ENCODE measurements around the gene DPM1. TPM values are rescaled to one million over a fixed set of nuclear protein-coding genes. Genes with fewer than 3 reads are reported as not detected.

The DPM1 gene
- total RNA-seq, 2 donors from 2014 or later, result 43.0 to 57.4 TPM

GRCh38 chr20:50909413-50909812 is 48.9 kb downstream of the DPM1 start:
- H3K27me3 Mint-ChIP-seq, result no peaks in the 10 kb centered on the region
- H3K27ac Mint-ChIP-seq, result peak overlapping the region; percentile 62
- H3K9me3 Mint-ChIP-seq, result no peaks in the 10 kb centered on the region
- H3K4me3 Mint-ChIP-seq, result peak overlapping the region; percentile 33
- peaks cover 33% of the 10 kb centered on the region for H3K4me1 Mint-ChIP-seq
- peaks cover 76% of the 10 kb centered on the region for H3K36me3 Mint-ChIP-seq (ENCODE audit: low read depth)
- no peak for ATAC-seq (replicated peaks)

- Mint-ChIP-seq H3K27me3 (no peaks in the 10 kb centered on the region), H3K9me3 (no peaks in the 10 kb centered on the region), H3K36me3 (ENCODE audit: low read depth) (peaks cover 86% of the 10 kb centered on the region), H3K4me1 (peaks cover 6% of the 10 kb centered on the region), H3K4me3 (no peak overlapping the region), H3K27ac (no peak overlapping the region)
- no peak for ATAC-seq (replicated peaks)
These were observed 54.2 kb downstream of the DPM1 start for GRCh38 chr20:50904067-50904570.

- Mint-ChIP-seq H3K4me3 (no peak overlapping the region), H3K4me1 (peaks cover 6% of the 10 kb centered on the region), H3K27ac (peak overlapping the region; percentile 25), H3K9me3 (no peaks in the 10 kb centered on the region), H3K36me3 (ENCODE audit: low read depth) (peaks cover 91% of the 10 kb centered on the region), H3K27me3 (no peaks in the 10 kb centered on the region)
- no peak for ATAC-seq (replicated peaks)
These were observed 54.8 kb downstream of the DPM1 start for GRCh38 chr20:50903353-50904051.

- no peak overlapping the region for H3K27ac Mint-ChIP-seq
- H3K4me1 Mint-ChIP-seq, result peaks cover 6% of the 10 kb centered on the region
- H3K9me3 Mint-ChIP-seq, result no peaks in the 10 kb centered on the region
- no peak for ATAC-seq (replicated peaks)
- H3K27me3 Mint-ChIP-seq, result no peaks in the 10 kb centered on the region
- peaks cover 100% of the 10 kb centered on the region for H3K36me3 Mint-ChIP-seq (ENCODE audit: low read depth)
- H3K4me3 Mint-ChIP-seq, result no peak overlapping the region
These were observed 57.0 kb downstream of the DPM1 start for GRCh38 chr20:50901301-50901700.

- peaks cover 6% of the 10 kb centered on the region for H3K4me1 Mint-ChIP-seq
- H3K4me3 Mint-ChIP-seq, result no peak overlapping the region
- H3K27ac Mint-ChIP-seq, result no peak overlapping the region
- H3K9me3 Mint-ChIP-seq, result no peaks in the 10 kb centered on the region
- no peak for ATAC-seq (replicated peaks)
- H3K36me3 Mint-ChIP-seq (ENCODE audit: low read depth), result peaks cover 100% of the 10 kb centered on the region
- no peaks in the 10 kb centered on the region for H3K27me3 Mint-ChIP-seq
These were observed 58.1 kb downstream of the DPM1 start for GRCh38 chr20:50900261-50900660.

- Mint-ChIP-seq H3K4me3 (no peak overlapping the region), H3K27ac (no peak overlapping the region), H3K9me3 (no peaks in the 10 kb centered on the region), H3K4me1 (peaks cover 6% of the 10 kb centered on the region), H3K36me3 (ENCODE audit: low read depth) (peaks cover 100% of the 10 kb centered on the region), H3K27me3 (no peaks in the 10 kb centered on the region)
- no peak for ATAC-seq (replicated peaks)
These were observed 59.9 kb downstream of the DPM1 start for GRCh38 chr20:50898475-50898874.

- Mint-ChIP-seq H3K27me3 (no peaks in the 10 kb centered on the region), H3K9me3 (no peaks in the 10 kb centered on the region), H3K4me1 (peaks cover 15% of the 10 kb centered on the region), H3K36me3 (ENCODE audit: low read depth) (peaks cover 100% of the 10 kb centered on the region), H3K4me3 (no peak overlapping the region), H3K27ac (no peak overlapping the region)
- peak; percentile 70 for ATAC-seq (replicated peaks)
These were observed 63.1 kb downstream of the DPM1 start for GRCh38 chr20:50895111-50895830.

- Mint-ChIP-seq H3K27ac (peak overlapping the region; percentile 88), H3K4me1 (peaks cover 15% of the 10 kb centered on the region), H3K36me3 (ENCODE audit: low read depth) (peaks cover 100% of the 10 kb centered on the region), H3K27me3 (no peaks in the 10 kb centered on the region), H3K4me3 (no peak overlapping the region), H3K9me3 (no peaks in the 10 kb centered on the region)
- ATAC-seq (replicated peaks), result no peak
These were observed 64.7 kb downstream of the DPM1 start for GRCh38 chr20:50893620-50894019.

GRCh38 chr20:50892394-50892793 is 65.9 kb downstream of the DPM1 start:
- peaks cover 100% of the 10 kb centered on the region for H3K36me3 Mint-ChIP-seq (ENCODE audit: low read depth)
- peak; percentile 64 for ATAC-seq (replicated peaks)

GRCh38 chr20:50891138-50891537 is 67.2 kb downstream of the DPM1 start:
- peak overlapping the region; percentile 88 for H3K27ac Mint-ChIP-seq
- H3K9me3 Mint-ChIP-seq, result no peaks in the 10 kb centered on the region
- peaks cover 90% of the 10 kb centered on the region for H3K36me3 Mint-ChIP-seq (ENCODE audit: low read depth)
- no peak for ATAC-seq (replicated peaks)
- peaks cover 15% of the 10 kb centered on the region for H3K4me1 Mint-ChIP-seq
- H3K4me3 Mint-ChIP-seq, result no peak overlapping the region
- no peaks in the 10 kb centered on the region for H3K27me3 Mint-ChIP-seq

More at GRCh38 chr20:50892394-50892793, 65.9 kb downstream of the DPM1 start:
- H3K27ac Mint-ChIP-seq, result peak overlapping the region; percentile 88
- H3K9me3 Mint-ChIP-seq, result no peaks in the 10 kb centered on the region
- H3K4me1 Mint-ChIP-seq, result peaks cover 15% of the 10 kb centered on the region
- no peaks in the 10 kb centered on the region for H3K27me3 Mint-ChIP-seq
- H3K4me3 Mint-ChIP-seq, result no peak overlapping the region

- Mint-ChIP-seq H3K4me3 (no peak overlapping the region), H3K27me3 (no peaks in the 10 kb centered on the region), H3K27ac (no peak overlapping the region), H3K9me3 (no peaks in the 10 kb centered on the region), H3K4me1 (peaks cover 12% of the 10 kb centered on the region), H3K36me3 (ENCODE audit: low read depth) (peaks cover 55% of the 10 kb centered on the region)
- ATAC-seq (replicated peaks), result no peak
These were observed 70.8 kb downstream of the DPM1 start for GRCh38 chr20:50887576-50887975.

- Mint-ChIP-seq H3K27me3 (no peaks in the 10 kb centered on the region), H3K36me3 (ENCODE audit: low read depth) (peaks cover 42% of the 10 kb centered on the region), H3K4me3 (no peak overlapping the region), H3K4me1 (no peaks in the 10 kb centered on the region), H3K27ac (no peak overlapping the region), H3K9me3 (no peaks in the 10 kb centered on the region)
- no peak for ATAC-seq (replicated peaks)
These were observed 72.0 kb downstream of the DPM1 start for GRCh38 chr20:50886184-50886790.

GRCh38 chr20:50885781-50886180 is 72.6 kb downstream of the DPM1 start:
- no peak overlapping the region for H3K27ac Mint-ChIP-seq
- H3K27me3 Mint-ChIP-seq, result no peaks in the 10 kb centered on the region
- peaks cover 37% of the 10 kb centered on the region for H3K36me3 Mint-ChIP-seq (ENCODE audit: low read depth)
- no peak overlapping the region for H3K4me3 Mint-ChIP-seq
- ATAC-seq (replicated peaks), result no peak
- no peaks in the 10 kb centered on the region for H3K4me1 Mint-ChIP-seq
- no peaks in the 10 kb centered on the region for H3K9me3 Mint-ChIP-seq

GRCh38 chr20:50885068-50885467 is 73.3 kb downstream of the DPM1 start:
- Mint-ChIP-seq H3K9me3 (no peaks in the 10 kb centered on the region), H3K4me3 (no peak overlapping the region), H3K27ac (no peak overlapping the region), H3K4me1 (no peaks in the 10 kb centered on the region), H3K27me3 (no peaks in the 10 kb centered on the region), H3K36me3 (ENCODE audit: low read depth) (peaks cover 30% of the 10 kb centered on the region)
- ATAC-seq (replicated peaks), result no peak
